ENCODE measurements around the gene POC1B.

POC1B gene

DNA sequence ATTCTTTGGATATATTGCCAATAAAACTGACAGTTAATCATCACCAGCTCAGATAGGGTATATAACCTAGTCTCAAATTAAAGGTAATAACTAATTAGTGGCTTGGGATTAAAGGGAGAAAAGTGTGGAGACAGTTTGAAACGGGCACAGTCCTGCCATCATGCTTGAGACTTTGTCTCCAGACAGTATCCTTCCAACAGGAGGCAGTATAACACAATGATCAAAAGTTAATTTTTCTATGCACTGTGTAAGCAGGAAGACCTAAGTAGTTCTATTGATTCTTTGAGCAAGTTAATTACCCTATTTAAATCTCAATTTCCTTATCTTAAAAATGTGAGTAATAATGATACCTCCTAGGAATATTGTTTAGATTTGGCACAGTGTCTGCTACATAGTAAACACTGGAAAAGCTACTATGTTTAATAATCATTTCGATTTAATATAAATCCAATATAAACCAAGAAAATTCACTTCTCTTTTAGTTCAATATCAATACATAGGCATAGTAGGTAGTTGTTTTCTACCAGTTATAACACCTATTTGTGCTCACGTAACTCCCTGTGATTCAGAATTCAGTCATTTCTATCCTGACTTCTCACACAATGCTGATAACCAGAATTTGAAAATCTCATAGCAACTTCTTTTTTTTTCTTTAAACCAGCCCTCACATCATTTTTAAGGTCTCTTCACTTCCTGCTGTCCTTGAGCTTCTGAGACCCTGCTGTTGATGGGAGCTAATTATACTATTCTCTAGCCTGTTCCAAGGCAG, 54.9 kb downstream of the POC1B start:
- ATAC-seq: peak; percentile 90
- TF ChIP-seq ZNF8 (CRISPR knock-in tag; IDR thresholded peaks at IDR 0.05): no peak

DNA sequence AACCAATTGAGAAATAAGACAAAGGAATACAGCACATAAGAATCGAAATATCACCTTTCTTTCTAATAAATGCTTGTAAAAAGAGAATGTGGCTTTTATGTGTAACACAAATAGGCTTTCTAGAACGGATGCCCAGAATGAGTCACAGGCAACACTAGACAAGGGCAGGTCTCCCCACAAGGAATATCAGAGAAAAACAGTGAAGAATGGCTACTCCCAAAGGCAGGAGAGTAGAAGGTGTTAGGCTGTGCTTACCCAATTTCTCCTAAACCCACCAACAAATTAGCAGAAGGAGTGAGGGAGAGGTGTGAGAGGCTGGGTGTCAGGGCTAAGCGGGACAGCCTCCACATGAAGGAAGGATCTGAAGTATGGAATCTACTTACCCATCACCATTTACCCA, 56.5 kb downstream of the POC1B start:
- TF ChIP-seq ARNTL (CRISPR knock-in tag; IDR thresholded peaks at IDR 0.05; ENCODE audit: borderline replicate concordance, low read depth) (no peak), ISL1 (CRISPR knock-in tag; IDR thresholded peaks at IDR 0.05) (no peak)
- peak; percentile 48; the same call in 2 of the 3 replicates for ATAC-seq

DNA sequence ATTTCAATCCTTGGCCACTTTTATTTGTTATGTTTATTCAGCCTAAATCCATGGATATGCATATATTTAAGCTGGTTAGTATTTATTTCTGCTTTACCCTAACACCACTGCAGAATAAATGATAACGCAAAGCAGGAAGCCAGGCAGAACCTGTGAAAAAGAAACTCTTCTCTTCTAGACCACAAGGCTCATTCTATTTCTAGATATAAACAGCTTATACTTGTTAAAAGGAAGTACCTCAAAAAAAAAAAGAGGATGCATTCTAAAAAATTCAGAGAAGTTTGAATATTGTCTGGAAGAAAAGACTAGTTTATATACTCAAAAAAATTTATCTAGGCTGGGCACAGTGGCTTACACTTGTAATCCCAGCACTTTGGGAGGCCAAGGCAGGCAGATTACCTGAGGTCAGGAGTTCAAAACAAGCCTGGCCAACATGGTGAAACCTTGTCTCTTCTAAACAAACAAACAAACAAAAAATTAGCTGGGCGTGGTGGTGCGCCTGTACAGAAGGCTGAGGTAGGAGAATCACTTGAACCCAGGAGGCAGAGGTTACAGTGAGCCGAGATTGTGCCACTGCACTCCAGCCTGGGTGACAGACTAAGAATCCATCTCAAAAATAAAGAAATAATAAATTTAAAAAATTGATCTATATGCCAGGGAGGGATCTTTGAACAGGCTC, 57.1 kb downstream of the POC1B start:
- no peak for ATAC-seq
- TF ChIP-seq TOX (CRISPR knock-in tag; IDR thresholded peaks at IDR 0.05; ENCODE audit: borderline replicate concordance) (no peak), GLIS3 (CRISPR knock-in tag; IDR thresholded peaks at IDR 0.05) (no peak)

DNA sequence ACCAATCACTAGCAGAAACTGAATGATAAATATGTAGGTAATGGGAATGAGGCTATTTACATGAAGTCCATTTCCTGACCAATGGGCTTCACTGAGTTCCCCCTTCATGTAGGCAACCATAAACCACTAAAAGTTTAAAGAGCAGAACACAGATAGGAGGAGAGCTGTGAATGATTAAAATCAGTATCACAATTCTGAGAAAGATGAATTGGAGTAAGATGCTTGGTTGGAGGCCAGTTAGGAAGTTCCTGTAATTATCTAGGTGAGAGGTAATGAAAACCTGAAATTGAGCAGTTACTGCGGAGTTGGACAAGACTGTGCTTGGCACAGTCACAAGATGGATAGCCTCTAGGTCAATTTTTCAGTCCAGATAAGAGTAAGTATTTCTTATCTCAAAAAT, 57.8 kb downstream of the POC1B start:
- ATAC-seq: no peak
- TF ChIP-seq GLIS3 (CRISPR knock-in tag; IDR thresholded peaks at IDR 0.05) (no peak), ZNF8 (CRISPR knock-in tag; IDR thresholded peaks at IDR 0.05) (no peak), ZFP3 (CRISPR knock-in tag; IDR thresholded peaks at IDR 0.05) (no peak), TCF4 (CRISPR knock-in tag; IDR thresholded peaks at IDR 0.05; ENCODE audit: borderline replicate concordance) (peak; percentile 45; the same call in 1 of the 2 replicates)

DNA sequence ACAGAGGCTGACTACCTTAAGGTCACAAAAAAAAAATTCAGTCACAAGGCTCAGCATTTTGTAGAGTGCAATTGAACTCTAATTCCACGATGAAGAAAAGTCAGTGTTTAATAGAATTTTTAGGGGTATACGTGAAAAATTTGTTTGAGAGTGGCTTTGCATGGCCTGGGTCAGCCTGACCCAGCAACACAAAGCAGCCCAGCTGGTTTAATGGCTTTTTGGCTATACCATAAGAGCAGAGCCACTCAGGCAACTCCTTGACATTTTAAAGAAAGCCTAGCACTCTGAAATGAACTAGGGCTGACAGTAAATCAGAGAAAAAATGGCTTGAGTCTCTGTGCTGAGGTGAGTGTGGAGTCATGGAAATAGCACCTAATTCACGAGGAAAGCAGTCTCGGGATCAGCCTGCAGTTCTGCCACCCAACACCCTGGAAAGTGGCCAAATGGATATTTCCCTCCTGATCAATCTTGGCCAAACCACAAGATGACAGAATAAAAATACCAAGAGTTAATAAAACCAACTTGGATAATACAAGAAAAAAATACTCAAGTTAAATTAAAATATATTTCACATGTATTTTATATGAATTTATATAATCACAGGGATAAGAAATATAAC, 60.8 kb downstream of the POC1B start:
- TF ChIP-seq ZNF565 (CRISPR knock-in tag; conservative IDR thresholded peaks at IDR 0.05; ENCODE audit: low read depth) (no peak), ZFP3 (CRISPR knock-in tag; IDR thresholded peaks at IDR 0.05) (no peak), OSR1 (CRISPR knock-in tag; IDR thresholded peaks at IDR 0.05) (no peak), ZNF8 (CRISPR knock-in tag; IDR thresholded peaks at IDR 0.05) (no peak)
- TF ChIP-seq, protein P1, sequence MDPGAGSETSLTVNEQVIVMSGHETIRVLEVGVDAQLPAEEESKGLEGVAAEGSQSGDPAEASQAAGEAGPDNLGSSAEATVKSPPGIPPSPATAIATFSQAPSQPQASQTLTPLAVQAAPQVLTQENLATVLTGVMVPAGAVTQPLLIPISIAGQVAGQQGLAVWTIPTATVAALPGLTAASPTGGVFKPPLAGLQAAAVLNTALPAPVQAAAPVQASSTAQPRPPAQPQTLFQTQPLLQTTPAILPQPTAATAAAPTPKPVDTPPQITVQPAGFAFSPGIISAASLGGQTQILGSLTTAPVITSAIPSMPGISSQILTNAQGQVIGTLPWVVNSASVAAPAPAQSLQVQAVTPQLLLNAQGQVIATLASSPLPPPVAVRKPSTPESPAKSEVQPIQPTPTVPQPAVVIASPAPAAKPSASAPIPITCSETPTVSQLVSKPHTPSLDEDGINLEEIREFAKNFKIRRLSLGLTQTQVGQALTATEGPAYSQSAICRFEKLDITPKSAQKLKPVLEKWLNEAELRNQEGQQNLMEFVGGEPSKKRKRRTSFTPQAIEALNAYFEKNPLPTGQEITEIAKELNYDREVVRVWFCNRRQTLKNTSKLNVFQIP (CRISPR knock-in tag; IDR thresholded peaks at IDR 0.05; ENCODE audit: borderline replicate concordance, low read depth): no peak
- ATAC-seq: peak; percentile 60

DNA sequence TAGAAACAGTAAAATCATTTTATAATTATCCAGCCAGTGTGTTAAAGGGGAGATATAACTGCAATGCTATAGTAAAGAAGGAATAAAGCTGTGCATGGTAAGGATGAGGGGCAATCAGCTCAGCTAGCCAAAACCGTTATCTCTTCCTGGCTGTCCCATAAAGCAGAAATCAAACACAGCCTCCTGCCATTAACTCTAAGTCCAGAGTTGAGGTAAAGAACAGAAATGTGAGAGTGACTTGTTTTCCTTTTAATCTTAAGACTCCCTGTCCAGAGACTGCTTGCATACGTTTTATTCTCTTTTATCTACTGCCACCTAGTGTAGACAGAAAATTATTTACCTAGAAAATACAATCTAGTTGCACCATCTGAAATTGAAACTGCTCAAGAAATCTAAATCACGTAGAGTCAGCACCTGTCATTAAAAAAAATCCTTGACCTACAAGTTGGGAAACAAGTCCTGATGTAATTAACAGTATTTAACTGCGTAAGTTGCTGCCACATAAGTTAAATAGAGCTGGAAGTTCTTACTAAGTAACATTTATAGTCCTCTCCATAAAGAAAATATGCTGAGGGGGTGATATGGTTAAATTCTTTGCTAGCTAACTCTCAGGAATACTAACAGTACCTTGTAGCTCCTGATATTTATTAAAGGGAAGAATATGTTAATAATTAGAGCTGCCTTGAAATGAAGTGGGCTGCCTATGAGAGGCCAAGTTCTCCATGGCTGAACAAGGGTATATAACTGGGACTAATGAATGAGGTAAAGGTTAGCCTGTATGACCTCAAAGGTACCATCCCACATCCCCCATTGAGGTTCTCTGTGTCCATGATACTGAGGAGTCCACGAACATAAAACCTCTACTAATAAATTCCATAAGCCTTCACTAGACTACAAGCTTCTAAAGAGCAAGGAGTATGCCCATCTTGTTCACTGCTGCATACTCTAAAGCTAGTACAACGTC, 63.9 kb downstream of the POC1B start:
- ATAC-seq: peak; percentile 93
- TF ChIP-seq GLIS3 (CRISPR knock-in tag; IDR thresholded peaks at IDR 0.05): no peak
- no peak for TF ChIP-seq ISL1 (CRISPR knock-in tag; IDR thresholded peaks at IDR 0.05)
- TF ChIP-seq, protein P1 (CRISPR knock-in tag; IDR thresholded peaks at IDR 0.05; ENCODE audit: borderline replicate concordance, low read depth): no peak
- TF ChIP-seq ESRRG (CRISPR knock-in tag; IDR thresholded peaks at IDR 0.05): no peak
- no peak for TF ChIP-seq CSDC2 (CRISPR knock-in tag; IDR thresholded peaks at IDR 0.05)
- TF ChIP-seq ARNTL (CRISPR knock-in tag; IDR thresholded peaks at IDR 0.05; ENCODE audit: borderline replicate concordance, low read depth): no peak
- TF ChIP-seq ZC3H10 (CRISPR knock-in tag; IDR thresholded peaks at IDR 0.05): no peak
- TF ChIP-seq, protein P2, sequence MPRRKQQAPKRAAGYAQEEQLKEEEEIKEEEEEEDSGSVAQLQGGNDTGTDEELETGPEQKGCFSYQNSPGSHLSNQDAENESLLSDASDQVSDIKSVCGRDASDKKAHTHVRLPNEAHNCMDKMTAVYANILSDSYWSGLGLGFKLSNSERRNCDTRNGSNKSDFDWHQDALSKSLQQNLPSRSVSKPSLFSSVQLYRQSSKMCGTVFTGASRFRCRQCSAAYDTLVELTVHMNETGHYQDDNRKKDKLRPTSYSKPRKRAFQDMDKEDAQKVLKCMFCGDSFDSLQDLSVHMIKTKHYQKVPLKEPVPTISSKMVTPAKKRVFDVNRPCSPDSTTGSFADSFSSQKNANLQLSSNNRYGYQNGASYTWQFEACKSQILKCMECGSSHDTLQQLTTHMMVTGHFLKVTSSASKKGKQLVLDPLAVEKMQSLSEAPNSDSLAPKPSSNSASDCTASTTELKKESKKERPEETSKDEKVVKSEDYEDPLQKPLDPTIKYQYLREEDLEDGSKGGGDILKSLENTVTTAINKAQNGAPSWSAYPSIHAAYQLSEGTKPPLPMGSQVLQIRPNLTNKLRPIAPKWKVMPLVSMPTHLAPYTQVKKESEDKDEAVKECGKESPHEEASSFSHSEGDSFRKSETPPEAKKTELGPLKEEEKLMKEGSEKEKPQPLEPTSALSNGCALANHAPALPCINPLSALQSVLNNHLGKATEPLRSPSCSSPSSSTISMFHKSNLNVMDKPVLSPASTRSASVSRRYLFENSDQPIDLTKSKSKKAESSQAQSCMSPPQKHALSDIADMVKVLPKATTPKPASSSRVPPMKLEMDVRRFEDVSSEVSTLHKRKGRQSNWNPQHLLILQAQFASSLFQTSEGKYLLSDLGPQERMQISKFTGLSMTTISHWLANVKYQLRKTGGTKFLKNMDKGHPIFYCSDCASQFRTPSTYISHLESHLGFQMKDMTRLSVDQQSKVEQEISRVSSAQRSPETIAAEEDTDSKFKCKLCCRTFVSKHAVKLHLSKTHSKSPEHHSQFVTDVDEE (CRISPR knock-in tag; IDR thresholded peaks at IDR 0.05): no peak
- no peak for TF ChIP-seq ZNF70 (CRISPR knock-in tag; IDR thresholded peaks at IDR 0.05)
- no peak for TF ChIP-seq TCF4 (CRISPR knock-in tag; IDR thresholded peaks at IDR 0.05; ENCODE audit: borderline replicate concordance)
- TF ChIP-seq, protein P3, sequence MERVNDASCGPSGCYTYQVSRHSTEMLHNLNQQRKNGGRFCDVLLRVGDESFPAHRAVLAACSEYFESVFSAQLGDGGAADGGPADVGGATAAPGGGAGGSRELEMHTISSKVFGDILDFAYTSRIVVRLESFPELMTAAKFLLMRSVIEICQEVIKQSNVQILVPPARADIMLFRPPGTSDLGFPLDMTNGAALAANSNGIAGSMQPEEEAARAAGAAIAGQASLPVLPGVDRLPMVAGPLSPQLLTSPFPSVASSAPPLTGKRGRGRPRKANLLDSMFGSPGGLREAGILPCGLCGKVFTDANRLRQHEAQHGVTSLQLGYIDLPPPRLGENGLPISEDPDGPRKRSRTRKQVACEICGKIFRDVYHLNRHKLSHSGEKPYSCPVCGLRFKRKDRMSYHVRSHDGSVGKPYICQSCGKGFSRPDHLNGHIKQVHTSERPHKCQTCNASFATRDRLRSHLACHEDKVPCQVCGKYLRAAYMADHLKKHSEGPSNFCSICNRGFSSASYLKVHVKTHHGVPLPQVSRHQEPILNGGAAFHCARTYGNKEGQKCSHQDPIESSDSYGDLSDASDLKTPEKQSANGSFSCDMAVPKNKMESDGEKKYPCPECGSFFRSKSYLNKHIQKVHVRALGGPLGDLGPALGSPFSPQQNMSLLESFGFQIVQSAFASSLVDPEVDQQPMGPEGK (CRISPR knock-in tag; IDR thresholded peaks at IDR 0.05; ENCODE audit: borderline replicate concordance): no peak
- no peak for TF ChIP-seq OSR1 (CRISPR knock-in tag; IDR thresholded peaks at IDR 0.05)
- TF ChIP-seq, protein P4, sequence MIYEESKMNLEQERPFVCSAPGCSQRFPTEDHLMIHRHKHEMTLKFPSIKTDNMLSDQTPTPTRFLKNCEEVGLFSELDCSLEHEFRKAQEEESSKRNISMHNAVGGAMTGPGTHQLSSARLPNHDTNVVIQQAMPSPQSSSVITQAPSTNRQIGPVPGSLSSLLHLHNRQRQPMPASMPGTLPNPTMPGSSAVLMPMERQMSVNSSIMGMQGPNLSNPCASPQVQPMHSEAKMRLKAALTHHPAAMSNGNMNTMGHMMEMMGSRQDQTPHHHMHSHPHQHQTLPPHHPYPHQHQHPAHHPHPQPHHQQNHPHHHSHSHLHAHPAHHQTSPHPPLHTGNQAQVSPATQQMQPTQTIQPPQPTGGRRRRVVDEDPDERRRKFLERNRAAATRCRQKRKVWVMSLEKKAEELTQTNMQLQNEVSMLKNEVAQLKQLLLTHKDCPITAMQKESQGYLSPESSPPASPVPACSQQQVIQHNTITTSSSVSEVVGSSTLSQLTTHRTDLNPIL (CRISPR knock-in tag; IDR thresholded peaks at IDR 0.05; ENCODE audit: low read depth): no peak
- TF ChIP-seq PPARA (CRISPR knock-in tag; IDR thresholded peaks at IDR 0.05; ENCODE audit: borderline replicate concordance): no peak
- no peak for TF ChIP-seq RARB (CRISPR knock-in tag; IDR thresholded peaks at IDR 0.05)

All from SK-N-SH treated with all-trans-retinoic acid at 6 μM for 48 hours (cell line).